Measurements from ENCODE around the gene NPAS3.
"Not testable (repeated sequence)": the region's sequence is repeated elsewhere in the genome, so short reads cannot be mapped to it uniquely, and the experiment has no call there.

Gene NPAS3

DNA sequence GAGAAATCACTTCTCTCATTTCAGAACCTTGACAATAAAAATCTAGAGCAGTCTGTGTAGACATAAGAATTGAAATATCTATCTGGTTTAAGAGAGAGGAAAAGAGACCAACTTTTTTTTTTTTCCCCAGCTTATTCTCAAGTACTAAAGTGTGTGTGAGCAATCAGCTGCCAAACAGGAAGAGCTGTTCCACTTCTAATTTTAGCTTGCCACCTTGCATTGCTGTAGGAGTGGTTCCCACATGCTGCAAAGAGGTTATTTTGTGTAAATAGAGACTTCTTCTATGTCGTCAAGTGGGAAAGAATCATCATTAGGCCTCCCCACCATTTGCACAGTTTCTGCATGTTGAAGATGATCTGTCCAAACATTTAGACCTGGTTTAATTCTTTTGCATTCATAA is 142.6 kb downstream of the NPAS3 start:
- no peak for DNase-seq (ENCODE audit: low read depth)

DNA sequence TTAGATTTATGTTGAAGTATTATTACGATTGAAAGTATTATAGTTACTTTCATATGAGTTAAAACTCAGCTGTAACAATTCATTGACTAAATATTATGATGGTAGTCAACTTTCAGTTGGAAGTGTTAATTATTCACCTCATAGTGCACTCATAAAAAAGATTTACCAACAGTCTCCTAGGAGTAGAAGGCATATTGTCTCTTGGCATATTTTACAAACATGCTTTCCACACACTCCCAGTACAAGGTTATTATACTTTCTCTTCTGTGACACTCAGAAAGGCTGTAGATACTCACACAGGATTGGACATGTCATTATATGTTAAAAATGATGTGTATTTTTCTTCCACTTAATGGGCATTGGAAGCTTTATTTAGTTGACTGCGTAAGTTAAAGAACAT is 147.1 kb downstream of the NPAS3 start:
- DNase-seq (ENCODE audit: low read depth) = no peak

DNA sequence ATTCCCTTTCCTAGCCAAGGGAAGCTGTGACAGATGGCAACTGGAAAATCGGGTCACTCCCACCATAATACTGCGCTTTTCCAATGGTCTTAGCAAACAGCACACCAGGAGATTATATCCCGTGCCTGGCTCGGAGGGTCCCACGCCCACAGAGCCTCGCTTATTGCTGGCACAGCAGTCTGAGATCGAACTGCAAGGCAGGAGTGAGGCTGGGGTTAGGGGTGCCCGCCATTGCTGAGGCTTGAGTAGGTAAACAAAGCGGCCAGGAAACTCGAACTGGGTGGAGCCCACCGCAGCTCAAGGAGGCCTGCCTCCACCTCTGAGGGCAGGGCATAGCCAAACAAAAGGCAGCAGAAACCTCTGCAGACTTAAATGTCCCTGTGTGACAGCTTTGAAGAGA is 149.6 kb downstream of the NPAS3 start:
- DNase-seq (ENCODE audit: low read depth) = not testable (repeated sequence)

DNA sequence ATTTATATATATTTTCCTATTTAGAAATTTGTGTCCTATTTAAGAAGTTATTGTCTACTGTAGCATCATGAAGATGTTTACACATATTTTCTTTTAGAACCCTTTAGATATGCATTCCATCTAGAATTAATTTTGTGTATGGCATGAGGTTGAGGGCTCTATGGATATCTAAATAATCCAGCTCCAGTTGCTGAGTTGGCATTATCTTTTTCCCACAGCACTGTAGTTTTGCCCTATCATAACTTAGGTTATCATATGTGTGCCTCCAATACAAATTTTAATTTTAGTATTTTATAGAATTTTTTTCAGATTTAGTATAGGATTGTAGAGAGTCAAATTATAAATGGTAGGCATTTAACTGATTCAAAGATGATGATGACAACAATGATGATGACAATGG is 159.3 kb downstream of the NPAS3 start:
- DNase-seq (ENCODE audit: low read depth) = no peak

DNA sequence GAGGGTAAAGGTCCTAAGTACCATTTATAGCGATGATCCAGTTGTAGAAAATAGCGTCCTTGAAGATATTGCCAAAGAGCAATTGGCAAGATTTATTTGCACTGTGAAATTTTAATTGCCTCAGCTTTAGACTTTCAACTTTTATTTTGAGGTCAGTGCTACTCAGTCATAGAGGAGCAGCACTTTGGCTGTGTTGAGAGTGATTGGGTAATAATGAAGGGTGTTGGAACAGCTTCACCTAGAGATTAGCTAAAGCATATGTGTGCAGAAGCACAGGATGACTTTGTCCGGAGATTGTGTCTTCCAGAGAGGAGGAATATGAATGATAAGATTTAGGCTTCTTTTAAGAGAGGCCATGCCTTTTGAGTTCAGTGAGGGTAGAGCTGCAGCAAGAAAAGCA is 164.8 kb downstream of the NPAS3 start:
- DNase-seq (ENCODE audit: low read depth) = no peak

DNA sequence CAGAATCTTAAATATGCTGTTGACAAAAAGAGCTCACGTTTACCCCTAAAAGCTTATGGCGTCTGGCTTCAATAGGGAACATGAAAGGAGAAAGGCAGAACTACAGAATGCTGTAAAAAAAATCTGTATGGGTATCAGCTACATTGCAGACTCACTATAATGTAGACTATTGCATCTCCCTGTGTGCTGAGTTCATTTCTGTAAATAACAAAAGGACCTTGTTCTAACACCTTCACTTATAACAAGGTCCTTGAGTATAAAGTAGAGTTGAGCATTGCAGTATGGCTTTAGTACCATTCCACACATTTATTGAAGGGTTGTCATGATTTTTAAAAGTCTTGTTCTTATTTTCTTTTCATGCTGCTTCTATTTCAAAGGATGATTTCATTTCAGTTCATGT is 165.3 kb downstream of the NPAS3 start:
- DNase-seq (ENCODE audit: low read depth) = no peak

DNA sequence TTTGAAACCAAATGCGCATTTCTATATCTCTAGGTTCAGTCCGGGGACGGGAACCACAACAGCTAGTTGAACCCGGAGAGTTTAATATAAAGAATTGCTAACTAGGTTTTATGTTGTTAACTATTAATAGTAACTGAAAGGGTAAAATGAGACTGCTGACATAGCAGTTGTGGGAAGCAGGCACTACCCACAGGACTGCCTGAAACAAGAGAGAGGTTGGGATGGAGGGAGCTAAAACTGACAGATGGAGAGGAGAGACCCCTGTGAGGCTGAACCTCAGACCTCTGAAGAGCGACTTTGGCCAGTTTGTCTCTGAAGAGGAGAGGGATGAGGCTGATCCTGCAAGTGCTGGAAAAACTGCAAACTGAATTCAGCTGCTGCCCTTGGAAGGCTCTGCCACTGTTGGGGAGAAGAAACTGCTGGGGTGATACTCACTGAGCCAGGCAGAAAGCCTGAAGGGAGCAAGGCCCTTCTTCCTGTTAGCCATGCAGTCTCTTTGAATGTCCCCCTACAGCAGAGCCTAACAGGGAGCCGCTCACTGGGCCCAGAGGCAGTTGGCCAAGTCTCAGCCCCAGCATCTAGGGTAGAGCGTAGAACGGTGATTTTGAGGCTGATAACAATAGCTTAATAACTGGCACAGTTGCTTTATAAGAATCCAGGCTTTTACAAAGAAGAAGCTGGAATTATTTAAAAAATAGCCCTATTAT is 172.2 kb downstream of the NPAS3 start:
- DNase-seq (ENCODE audit: low read depth) = no peak

DNA sequence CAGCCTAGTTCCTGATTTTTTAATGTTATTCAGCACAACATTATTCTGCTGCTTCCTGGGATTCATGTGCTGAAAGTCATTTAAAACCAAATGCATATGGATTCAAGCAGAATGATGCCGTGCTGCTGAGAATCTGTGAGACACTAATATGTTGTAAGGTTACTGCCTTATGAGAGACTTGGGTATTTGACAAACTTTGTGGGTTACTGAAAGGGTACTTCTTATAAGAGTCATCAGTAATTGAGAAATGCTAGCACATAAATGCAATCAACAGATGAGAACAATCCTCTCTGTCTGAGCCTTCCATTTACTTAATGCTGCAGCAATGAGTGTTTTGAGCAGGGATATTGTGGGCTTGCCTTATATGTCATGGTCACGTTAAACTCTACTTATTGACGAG is 175.7 kb downstream of the NPAS3 start:
- no peak for DNase-seq (ENCODE audit: low read depth)

DNA sequence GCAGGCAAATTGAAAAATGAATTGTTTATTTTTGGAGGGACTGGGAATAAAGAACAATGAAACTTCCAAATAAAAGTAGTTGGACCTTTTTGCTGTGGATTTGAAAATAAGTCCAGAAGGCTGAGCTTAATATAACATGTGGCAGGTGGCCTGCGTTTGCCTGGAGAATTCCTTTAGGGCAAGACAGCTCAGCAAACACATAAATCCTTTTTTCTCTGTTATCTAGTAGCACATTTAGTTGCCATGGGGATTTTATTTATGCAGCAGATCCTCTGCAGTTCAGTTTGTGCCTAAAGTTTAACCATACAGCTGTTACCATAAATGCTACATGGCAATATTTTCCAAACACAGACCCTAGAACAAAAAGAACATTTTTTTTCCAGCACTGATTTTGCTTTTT is 180.0 kb downstream of the NPAS3 start:
- DNase-seq (ENCODE audit: low read depth) = no peak

DNA sequence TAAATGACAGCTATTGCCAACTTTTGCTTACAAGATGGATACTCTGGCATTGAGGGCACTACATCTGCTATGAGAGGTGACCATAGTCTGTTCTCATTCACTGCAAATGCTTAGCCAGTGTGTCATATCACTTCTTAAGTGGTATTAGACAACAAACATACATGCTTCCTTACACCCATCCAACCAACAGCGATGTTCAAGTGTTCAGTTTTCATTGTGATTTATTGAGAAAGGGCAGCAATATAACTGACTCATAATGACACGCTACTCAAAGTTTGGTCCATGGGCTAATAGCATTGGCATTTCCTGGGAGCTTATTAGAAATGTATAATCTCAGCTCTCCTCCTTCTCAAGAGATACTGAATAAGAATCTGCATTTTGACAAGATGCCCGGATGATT is 181.7 kb downstream of the NPAS3 start:
- no peak for DNase-seq (ENCODE audit: low read depth)

DNA sequence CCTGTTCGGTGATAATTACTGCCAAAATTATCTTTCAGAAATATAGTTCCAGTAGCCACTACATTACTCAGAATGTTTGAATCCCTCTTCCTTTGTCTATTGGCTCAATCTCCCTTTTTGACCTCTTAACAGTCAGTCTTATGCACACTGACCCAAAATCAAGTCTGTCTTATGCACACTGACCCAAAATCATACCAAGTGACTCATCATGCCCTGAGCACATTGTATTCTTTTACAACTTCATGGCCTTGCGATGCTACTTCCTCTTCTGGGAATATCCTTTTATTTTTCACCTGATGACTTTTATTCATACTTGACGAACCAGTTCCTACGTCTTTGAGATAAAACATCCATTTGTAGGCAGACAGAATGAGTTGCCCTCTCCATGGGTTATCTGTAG is 182.3 kb downstream of the NPAS3 start:
- no peak for DNase-seq (ENCODE audit: low read depth)

DNA sequence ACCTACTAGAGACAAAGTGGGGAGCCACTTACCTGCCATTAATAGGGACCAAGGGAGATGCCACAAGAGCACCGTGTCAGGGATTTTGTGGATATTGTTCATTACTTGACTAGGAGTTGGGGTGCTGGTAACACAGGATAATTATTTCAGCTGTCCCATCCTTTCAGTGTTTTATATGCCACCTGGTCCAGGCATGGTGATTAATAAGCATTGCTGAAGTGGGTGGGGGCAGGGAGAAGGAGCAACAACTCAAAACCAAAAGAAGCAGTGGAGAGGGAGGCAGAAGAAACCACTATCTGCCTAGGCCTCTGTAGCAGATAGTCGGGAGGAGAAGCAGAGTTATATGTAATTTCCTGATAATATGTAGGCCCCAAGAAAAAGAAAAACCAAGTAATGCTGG is 184.6 kb downstream of the NPAS3 start:
- no peak for DNase-seq (ENCODE audit: low read depth)

DNA sequence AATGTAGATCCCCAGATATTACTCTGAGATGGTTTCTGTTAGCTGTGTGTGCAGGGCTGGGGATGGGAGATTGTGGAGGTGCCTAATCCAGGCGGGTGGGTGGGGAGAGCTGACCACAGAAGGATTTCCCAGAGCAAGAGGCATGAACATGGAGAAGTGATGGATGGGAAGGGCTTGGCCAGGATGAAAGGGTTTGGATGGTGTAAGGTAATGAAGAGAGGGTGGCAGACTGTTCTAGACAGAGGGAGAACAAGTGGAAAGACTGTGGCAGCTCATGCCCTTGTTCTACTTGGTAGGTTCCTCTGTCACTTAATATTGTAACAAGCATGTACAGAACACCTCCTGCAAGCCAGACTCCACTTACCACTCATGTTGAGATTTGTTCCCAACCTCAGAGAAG is 187.8 kb downstream of the NPAS3 start:
- DNase-seq (ENCODE audit: low read depth) = no peak

DNA sequence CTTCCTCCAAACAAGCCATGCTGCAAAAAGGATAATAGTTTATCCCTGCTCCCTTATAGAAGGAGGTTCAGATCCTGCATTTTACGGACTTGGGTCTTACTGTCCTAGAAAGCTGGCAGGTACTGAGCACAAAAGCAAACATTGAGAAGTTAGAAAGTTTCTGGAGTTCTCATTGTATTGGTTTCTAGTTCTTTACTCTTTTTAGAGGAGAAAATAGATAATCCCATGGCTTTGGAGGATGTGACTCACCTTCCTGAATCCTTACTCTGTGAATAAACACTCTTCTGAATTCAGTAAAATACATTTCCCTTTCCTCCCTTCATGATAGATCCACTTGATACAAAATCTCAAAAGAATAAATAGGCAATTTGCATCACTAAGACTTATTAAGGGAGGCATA is 188.9 kb downstream of the NPAS3 start:
- no peak for DNase-seq (ENCODE audit: low read depth)

DNA sequence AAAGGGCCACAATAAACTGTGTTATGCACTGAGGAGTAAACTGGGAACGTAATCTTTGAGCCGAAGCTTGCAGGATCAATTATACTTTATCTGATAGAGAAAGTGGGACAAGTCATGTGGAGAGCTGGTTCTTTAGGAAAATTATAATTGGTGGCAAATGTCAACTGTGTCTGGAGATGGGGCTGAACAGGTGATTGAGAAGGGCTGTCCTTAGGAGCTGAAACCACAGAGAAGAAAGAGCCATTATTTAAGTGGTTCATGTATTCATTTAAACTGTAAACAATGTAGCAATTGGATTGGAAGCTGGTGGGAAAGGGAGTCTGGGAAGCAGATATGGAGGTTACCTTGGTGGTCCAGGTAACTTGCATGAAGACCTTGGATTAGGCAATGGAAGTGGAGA is 193.1 kb downstream of the NPAS3 start:
- DNase-seq (ENCODE audit: low read depth) = no peak

DNA sequence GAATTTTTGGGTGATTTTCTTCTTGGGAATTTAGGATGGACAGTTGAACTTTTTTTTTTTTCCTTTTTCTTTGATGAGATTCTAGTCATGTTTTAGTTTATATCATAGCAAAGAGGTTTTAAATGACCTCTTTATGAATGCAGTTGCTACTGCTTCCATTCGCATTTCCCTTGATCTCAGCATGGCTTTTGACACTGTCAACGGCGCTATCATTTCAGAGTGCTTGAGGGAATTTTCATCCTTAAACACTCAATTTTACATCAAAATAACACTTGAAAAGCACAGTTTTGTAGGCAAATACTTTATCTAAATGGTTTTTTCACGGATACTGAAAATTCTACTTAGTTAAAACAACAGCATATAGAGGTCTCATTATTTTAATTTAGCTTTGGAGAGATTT is 195.5 kb downstream of the NPAS3 start:
- no peak for DNase-seq (ENCODE audit: low read depth)

DNA sequence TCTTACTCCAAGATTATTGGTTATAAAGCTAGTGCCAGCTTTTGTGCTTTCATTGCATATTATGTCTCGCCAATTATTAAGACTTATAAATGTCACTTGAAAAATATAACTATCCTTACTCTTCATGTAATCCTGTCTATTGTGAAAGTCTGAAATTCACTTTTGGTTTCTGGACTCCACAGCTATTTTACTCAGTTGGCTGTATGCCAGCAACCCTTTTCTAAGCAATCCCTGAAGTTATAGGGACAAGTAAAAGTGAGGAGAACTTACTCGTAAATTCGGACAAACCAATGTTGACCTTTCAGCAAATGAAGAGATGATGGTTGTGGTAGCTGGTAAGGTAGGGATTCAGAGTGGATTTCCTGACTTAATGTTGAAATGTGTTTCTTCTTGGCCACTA is 196.3 kb downstream of the NPAS3 start:
- DNase-seq (ENCODE audit: low read depth) = no peak

DNA sequence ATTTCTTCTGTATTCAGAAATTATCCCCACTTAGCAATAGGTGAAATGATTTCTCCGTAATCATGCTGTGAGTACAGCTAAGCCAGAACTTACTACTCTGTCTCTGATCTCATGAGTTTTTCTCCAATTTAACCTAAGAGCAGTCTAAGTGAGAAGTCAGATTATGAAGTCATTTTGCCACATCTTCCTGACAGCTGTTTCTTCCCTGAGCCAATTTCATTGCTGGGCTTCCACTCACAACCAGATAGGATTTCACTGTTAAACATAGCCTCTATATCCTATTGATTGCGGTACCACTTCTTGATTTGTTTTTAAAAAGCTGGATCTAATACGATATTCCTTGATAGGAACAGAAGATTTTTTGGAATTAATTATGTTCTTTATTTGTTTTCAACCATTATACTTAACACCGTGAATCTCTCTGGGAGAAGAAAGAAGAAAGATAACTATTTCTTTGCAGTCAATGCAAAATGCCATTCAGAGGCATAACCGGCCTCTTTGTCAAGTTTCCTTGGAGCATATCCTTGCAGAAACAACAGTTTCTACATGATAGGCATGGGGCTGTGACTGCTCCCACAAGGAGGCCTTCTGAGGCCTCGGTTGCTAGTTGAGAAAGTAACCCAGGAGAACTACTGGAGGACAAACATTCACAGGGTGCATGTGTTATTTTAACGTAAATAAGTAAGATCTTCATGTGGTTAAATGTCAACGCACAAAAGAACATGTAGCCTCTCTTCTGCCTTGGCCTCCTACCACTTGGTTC is 212.2 kb downstream of the NPAS3 start:
- no peak for DNase-seq (ENCODE audit: low read depth)

DNA sequence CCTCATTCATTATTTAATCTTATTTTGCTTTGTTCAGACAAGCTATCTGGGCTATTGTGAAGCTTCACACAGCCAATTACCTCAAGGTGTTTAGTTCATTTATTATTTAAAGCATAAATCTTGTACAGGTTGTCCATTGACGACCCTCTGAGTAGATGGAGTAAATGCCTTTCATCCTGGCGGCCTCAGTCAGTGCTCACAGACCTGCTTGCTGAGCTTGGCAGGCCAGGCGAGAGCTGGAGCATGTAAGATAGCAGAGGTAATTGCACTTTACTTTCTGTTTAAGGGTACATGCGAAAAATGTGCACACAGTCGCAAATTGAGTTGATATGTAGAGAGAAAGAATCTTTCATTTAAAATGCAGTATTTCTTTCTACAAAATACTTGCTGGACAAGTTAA is 224.4 kb downstream of the NPAS3 start:
- DNase-seq (ENCODE audit: low read depth) = no peak

DNA sequence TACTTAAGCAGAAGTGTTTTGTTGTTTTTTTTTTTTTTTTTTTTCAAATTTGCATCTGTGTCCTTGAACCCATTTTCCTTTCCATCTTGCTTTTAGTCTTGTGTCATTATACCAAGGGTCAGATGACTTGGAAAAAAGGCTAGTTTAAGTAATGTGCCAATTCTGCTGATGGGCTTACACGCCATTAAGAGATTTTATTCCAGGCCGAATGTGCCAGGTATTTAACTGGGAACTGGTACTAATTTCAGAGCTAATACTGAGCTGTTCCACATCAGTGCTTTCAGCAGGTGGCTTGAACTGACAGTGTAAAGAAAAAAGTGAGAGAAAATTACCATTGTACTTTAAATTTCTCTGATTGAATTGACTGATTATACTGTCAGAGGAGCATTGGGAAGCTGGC is 224.9 kb downstream of the NPAS3 start:
- DNase-seq (ENCODE audit: low read depth) = no peak

DNA sequence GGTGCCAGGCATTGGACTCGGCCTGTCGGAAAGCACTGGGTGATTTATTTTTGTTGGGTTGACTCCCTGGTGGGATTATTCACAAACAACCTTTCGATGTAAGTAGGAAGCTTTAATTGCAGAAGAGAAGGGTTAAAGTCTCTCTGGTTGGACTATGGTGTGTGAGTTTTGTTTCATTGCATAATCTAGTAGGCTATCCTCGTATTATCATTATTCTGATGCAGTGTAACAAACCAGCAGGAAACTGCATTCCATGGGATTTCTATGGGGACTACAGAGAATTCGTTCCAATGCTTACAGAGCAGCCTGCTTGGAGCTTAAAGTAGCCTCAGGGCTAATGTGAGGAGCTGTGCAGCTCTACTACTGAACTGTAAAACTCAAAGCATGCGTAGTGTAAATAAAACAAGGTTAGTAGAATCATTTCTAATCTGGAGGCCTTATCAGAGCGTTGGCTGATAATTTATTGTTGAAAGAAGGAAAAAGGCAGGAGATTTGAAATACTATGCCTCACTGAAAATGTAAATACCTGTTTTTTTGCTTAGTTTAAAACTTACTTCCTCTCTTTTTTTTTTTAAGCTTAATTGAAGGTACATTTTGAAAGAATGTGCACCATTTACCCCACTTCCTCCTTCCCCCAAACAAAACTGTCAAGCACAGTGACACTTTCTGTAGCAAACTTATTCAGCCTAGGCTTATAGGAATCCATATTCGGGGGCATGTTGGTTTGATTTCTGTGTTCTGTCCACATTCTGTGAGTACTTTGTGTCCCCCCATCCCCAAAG is 226.7 kb downstream of the NPAS3 start:
- DNase-seq (ENCODE audit: low read depth) = no peak

DNA sequence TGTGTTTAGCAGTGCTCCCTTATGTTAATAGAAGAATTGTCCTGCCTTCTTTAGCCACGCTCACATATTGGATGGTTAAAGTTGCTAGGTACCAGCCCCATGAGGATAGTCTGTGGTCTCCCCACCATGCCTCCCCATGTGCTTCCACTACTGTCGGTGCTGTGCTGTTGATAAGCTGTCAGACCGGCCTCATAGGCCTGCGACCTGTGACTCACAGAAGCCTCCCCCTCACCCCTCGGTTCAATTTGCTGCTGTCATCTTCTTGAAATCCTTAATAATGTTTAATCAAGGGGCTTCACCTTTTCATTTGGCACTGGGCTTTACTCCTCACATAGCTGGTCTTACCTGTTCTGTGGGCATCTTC is 227.2 kb downstream of the NPAS3 start:
- no peak for DNase-seq (ENCODE audit: low read depth)

DNA sequence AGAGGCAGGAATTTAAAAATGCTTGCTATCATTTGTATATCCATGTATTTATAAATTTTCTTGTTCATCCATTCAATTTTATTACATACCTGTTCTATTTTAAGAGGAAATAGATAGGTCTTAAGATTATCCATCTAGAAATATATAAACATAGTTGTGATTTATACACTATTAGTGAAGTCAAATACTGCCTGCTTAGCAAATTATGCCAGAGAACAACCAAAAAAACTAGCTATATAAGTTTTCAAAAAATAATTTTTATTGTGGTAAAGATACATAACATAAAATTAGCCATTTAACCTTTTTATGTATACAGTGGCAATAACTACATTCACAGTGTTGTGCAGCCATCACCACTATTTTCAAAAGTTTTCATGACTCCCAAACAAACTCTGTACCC is 237.3 kb downstream of the NPAS3 start:
- no peak for DNase-seq (ENCODE audit: low read depth)
